HL-60/S4 treated with retinoic acid at 250 ng/mL for 4 days and 3 days (cell line): ENCODE measurements around the gene ZNF891.

Experiments
- in situ Hi-C: fragments of 300-500 bp; cut with MboI; formaldehyde crosslinking; loops from 2 replicates; pipeline ENCODE4 v1.7.0; 2022; ENCODE audit warnings: low sequenced_read_pairs

The ZNF891 gene

DNA sequence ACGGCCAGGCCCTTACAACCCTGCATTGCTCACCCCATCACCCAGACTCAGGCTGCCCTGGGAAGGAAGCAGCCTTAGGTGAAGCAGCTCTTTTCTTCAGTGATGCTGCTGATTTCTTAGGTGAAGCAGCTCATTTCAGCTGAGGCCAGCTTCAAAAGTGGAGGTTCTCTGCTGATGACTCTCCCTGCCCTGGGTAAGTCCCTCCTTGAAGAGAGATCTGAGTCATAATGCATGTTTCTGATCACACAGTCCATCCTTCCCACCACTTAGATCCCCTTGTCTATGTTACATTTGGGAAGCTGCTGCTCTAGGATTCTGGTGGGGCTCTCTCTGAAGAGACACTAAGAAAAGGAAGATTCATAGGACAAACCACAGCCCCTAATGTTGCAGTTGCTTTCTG lies 66.5 kb downstream of the ZNF891 start:
- in situ Hi-C loops = no loop called here

DNA sequence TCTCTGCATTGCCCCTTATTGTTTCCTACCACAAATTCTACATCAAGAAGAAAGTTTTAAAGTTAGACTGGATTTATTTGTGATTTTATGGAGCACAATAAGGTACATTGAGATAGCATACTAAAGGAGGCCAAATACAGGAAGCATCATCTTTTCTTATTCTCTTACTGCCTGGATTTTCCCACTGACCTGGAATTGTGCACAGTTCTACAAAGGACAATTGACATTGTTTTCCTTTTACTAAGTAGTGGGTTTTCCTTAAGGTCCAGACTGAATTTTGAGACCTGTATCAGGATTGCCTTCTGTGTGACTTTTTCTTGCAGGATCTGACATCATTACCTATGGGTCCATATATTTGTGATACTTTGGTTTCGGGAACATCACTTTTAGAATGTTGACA lies 68.1 kb downstream of the ZNF891 start:
- in situ Hi-C loops = no loop called here

DNA sequence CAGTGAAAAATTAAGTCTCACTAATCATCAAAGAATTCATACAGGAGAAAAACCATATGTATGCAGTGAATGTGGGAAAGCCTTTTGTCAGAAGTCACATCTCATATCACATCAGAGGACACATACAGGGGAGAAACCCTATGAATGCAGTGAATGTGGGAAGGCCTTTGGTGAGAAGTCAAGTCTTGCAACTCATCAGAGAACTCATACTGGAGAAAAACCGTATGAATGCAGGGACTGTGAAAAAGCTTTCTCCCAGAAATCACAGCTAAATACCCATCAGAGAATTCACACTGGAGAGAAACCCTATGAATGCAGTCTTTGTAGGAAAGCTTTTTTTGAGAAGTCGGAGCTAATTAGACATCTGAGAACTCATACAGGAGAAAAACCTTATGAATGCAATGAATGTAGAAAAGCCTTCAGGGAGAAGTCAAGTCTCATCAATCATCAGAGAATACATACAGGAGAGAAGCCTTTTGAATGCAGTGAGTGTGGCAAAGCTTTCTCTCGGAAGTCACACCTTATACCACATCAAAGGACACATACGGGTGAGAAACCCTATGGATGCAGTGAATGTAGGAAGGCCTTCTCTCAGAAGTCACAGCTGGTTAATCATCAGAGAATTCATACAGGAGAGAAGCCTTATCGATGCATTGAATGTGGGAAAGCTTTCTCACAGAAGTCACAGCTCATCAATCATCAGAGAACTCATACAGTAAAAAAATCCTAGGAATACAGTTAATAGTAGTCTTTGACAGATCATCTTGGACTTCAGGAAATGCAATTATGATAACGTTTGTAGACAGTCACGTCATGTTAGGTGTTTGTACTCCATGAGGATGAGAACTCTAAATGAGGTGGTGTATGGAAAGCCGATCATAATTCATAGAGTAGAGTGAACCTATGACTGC lies 71.6 kb downstream of the ZNF891 start:
- in situ Hi-C loops = no loop called here

DNA sequence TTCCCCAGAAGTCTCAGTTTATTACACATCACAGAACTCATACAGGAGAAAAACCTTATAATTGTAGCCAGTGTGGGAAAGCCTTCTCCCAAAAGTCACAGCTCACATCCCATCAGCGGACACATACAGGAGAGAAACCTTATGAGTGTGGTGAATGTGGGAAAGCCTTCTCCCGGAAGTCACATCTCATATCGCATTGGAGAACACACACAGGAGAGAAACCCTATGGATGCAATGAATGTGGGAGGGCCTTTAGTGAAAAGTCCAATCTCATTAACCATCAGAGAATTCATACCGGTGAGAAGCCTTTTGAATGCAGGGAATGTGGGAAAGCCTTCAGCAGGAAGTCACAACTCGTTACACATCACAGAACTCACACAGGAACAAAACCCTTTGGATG lies 72.6 kb downstream of the ZNF891 start:
- in situ Hi-C loops = no loop called here
